ENCODE results near the gene PRDX6.
"Not testable (repeated sequence)": the region's sequence is repeated elsewhere in the genome, so short reads cannot be mapped to it uniquely, and the experiment has no call there.

GRCh38 chr1:173493125-173493524, 16.0 kb downstream of the PRDX6 start:
- TF ChIP-seq ZNF362 (tag by site-specific recombination; IDR thresholded peaks at IDR 0.05); ZNF112 (tag by site-specific recombination; IDR thresholded peaks at IDR 0.05); ZNF791 (tag by site-specific recombination; IDR thresholded peaks at IDR 0.05); MYNN (tag by site-specific recombination; IDR thresholded peaks at IDR 0.05; ENCODE audit: borderline replicate concordance); ZNF404 (tag by site-specific recombination; IDR thresholded peaks at IDR 0.05); ZNF701 (tag by site-specific recombination; IDR thresholded peaks at IDR 0.05); FEZF1 (tag by site-specific recombination; IDR thresholded peaks at IDR 0.05); ZBTB8A (tag by site-specific recombination; IDR thresholded peaks at IDR 0.05); ZNF214 (tag by site-specific recombination; IDR thresholded peaks at IDR 0.05; ENCODE audit: borderline replicate concordance); TCF7L2 (IDR thresholded peaks at IDR 0.05; ENCODE audit: borderline replicate concordance, low read depth, low read length); REPIN1 (tag by site-specific recombination; IDR thresholded peaks at IDR 0.05; ENCODE audit: low read depth): not testable (repeated sequence)
- TF ChIP-seq, protein P1, sequence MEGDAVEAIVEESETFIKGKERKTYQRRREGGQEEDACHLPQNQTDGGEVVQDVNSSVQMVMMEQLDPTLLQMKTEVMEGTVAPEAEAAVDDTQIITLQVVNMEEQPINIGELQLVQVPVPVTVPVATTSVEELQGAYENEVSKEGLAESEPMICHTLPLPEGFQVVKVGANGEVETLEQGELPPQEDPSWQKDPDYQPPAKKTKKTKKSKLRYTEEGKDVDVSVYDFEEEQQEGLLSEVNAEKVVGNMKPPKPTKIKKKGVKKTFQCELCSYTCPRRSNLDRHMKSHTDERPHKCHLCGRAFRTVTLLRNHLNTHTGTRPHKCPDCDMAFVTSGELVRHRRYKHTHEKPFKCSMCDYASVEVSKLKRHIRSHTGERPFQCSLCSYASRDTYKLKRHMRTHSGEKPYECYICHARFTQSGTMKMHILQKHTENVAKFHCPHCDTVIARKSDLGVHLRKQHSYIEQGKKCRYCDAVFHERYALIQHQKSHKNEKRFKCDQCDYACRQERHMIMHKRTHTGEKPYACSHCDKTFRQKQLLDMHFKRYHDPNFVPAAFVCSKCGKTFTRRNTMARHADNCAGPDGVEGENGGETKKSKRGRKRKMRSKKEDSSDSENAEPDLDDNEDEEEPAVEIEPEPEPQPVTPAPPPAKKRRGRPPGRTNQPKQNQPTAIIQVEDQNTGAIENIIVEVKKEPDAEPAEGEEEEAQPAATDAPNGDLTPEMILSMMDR (tag by site-specific recombination; IDR thresholded peaks at IDR 0.05) = not testable (repeated sequence)
- TF ChIP-seq, protein P2, sequence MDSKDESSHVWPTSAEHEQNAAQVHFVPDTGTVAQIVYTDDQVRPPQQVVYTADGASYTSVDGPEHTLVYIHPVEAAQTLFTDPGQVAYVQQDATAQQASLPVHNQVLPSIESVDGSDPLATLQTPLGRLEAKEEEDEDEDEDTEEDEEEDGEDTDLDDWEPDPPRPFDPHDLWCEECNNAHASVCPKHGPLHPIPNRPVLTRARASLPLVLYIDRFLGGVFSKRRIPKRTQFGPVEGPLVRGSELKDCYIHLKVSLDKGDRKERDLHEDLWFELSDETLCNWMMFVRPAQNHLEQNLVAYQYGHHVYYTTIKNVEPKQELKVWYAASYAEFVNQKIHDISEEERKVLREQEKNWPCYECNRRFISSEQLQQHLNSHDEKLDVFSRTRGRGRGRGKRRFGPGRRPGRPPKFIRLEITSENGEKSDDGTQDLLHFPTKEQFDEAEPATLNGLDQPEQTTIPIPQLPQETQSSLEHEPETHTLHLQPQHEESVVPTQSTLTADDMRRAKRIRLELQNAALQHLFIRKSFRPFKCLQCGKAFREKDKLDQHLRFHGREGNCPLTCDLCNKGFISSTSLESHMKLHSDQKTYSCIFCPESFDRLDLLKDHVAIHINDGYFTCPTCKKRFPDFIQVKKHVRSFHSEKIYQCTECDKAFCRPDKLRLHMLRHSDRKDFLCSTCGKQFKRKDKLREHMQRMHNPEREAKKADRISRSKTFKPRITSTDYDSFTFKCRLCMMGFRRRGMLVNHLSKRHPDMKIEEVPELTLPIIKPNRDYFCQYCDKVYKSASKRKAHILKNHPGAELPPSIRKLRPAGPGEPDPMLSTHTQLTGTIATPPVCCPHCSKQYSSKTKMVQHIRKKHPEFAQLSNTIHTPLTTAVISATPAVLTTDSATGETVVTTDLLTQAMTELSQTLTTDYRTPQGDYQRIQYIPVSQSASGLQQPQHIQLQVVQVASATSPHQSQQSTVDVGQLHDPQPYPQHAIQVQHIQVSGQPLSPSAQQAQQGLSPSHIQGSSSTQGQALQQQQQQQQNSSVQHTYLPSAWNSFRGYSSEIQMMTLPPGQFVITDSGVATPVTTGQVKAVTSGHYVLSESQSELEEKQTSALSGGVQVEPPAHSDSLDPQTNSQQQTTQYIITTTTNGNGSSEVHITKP (tag by site-specific recombination; IDR thresholded peaks at IDR 0.05) = not testable (repeated sequence)
